GM19238 (cell line): Measurements from ENCODE around the gene ATF4.
"Not testable (repeated sequence)": the region's sequence is repeated elsewhere in the genome, so short reads cannot be mapped to it uniquely, and the experiment has no call there.

Experiments used
- DNase-seq: peaks from one replicate; pipeline ENCODE4 v3.0.0; 2011; ENCODE audit warnings: low spot score; ENCODE audit not compliant: insufficient read length

ATF4 gene

GRCh38 chr22:39510529-39511149 is 9.7 kb upstream of the ATF4 start:
- no peak for DNase-seq

GRCh38 chr22:39511226-39511625 is 9.1 kb upstream of the ATF4 start:
- no peak for DNase-seq

GRCh38 chr22:39512026-39512425 is 8.3 kb upstream of the ATF4 start:
- no peak for DNase-seq

GRCh38 chr22:39513791-39514190 is 6.6 kb upstream of the ATF4 start:
- DNase-seq, result no peak

GRCh38 chr22:39514373-39514973 is 5.9 kb upstream of the ATF4 start:
- DNase-seq, result no peak

- DNase-seq, result no peak
These were observed 4.9 kb upstream of the ATF4 start for GRCh38 chr22:39515266-39516050.

GRCh38 chr22:39517470-39517869 is 2.9 kb upstream of the ATF4 start:
- no peak for DNase-seq

- no peak for DNase-seq
These were observed 2.1 kb upstream of the ATF4 start for GRCh38 chr22:39518144-39518786.

GRCh38 chr22:39518996-39519680 is 1.2 kb upstream of the ATF4 start:
- no peak for DNase-seq

GRCh38 chr22:39519681-39520225 is 609 bp upstream of the ATF4 start:
- peak; percentile 98 for DNase-seq

- DNase-seq, result peak; percentile 63
These were observed 934 bp downstream of the ATF4 start for GRCh38 chr22:39521106-39521885.

- DNase-seq, result not testable (repeated sequence)
These were observed 1.7 kb downstream of the ATF4 start for GRCh38 chr22:39522091-39522490.

- DNase-seq, result no peak
These were observed 2.4 kb downstream of the ATF4 start for GRCh38 chr22:39522567-39523300.

GRCh38 chr22:39524089-39524752 is 3.9 kb downstream of the ATF4 start:
- no peak for DNase-seq

GRCh38 chr22:39524753-39525657 is 4.6 kb downstream of the ATF4 start:
- DNase-seq, result no peak

GRCh38 chr22:39525658-39525975 is 5.3 kb downstream of the ATF4 start:
- no peak for DNase-seq

GRCh38 chr22:39526736-39527171 is 6.4 kb downstream of the ATF4 start:
- DNase-seq, result no peak

- no peak for DNase-seq
These were observed 7.2 kb downstream of the ATF4 start for GRCh38 chr22:39527481-39527961.
